Vagina (tissue), 2 donors: ENCODE data around the gene ATXN2.

Experiments used
- CTCF ChIP-seq, 3 experiments: fragments of 450-650 bp in 2 of 3; fragments of 200-600 bp in 1 of 3; sonication (generic) in 1 of 3; IDR thresholded peaks; one replicate each; pipeline ENCODE4 v1.5.1; 2017 to 2019; ENCODE audit warnings: antibody characterized with exemption in 3 of 3, mild to moderate bottlenecking in 2 of 3, moderate library complexity in 2 of 3
- POLR2A ChIP-seq, 2 donors: fragments of 450-650 bp; IDR thresholded peaks; one replicate each; pipeline ENCODE4 v1.6.1; 2017; ENCODE audit warnings: antibody characterized with exemption in 2 of 2, mild to moderate bottlenecking in 2 of 2, moderate library complexity in 2 of 2

GRCh38 chr12:111624540-111624939 lies 25.4 kb upstream of the ATXN2 start:
- no peak for TF ChIP-seq CTCF (IDR thresholded peaks at IDR 0.05)
- TF ChIP-seq POLR2A (IDR thresholded peaks at IDR 0.05): no peak
